HG02938 (cell line): ENCODE data around the gene MUC5AC.

Experiments
- ATAC-seq: cut with Tn5 transposase; IDR thresholded peaks from one replicate; pipeline ENCODE4 v1.9.1; 2021; ENCODE audit warnings: mild to moderate bottlenecking, moderate library complexity; ENCODE audit not compliant: unreplicated experiment

MUC5AC gene

GRCh38 chr11:1194231-1194976, 36.7 kb downstream of the MUC5AC start:
- no peak for ATAC-seq

GRCh38 chr11:1194977-1195681, 37.4 kb downstream of the MUC5AC start:
- ATAC-seq = no peak

GRCh38 chr11:1195682-1196515, 38.1 kb downstream of the MUC5AC start:
- no peak for ATAC-seq

GRCh38 chr11:1196516-1197391, 39.0 kb downstream of the MUC5AC start:
- no peak for ATAC-seq

- ATAC-seq = no peak
Measured at GRCh38 chr11:1197431-1197885, 39.7 kb downstream of the MUC5AC start.

- ATAC-seq = no peak
Measured at GRCh38 chr11:1197886-1198560, 40.3 kb downstream of the MUC5AC start.

- no peak for ATAC-seq
Measured at GRCh38 chr11:1198561-1199240, 40.9 kb downstream of the MUC5AC start.

GRCh38 chr11:1199241-1199750, 41.5 kb downstream of the MUC5AC start:
- ATAC-seq = no peak

- ATAC-seq = no peak
Measured at GRCh38 chr11:1199751-1200610, 42.2 kb downstream of the MUC5AC start.

GRCh38 chr11:1200611-1201191, 42.9 kb downstream of the MUC5AC start:
- ATAC-seq = no peak

- no peak for ATAC-seq
Measured at GRCh38 chr11:1201395-1202153, 43.8 kb downstream of the MUC5AC start.

- no peak for ATAC-seq
Measured at GRCh38 chr11:1202154-1202775, 44.5 kb downstream of the MUC5AC start.

- no peak for ATAC-seq
Measured at GRCh38 chr11:1202776-1203504, 45.2 kb downstream of the MUC5AC start.

GRCh38 chr11:1203505-1204271, 45.9 kb downstream of the MUC5AC start:
- ATAC-seq = no peak

- no peak for ATAC-seq
Measured at GRCh38 chr11:1204381-1205101, 46.8 kb downstream of the MUC5AC start.
